ENCODE data around the gene ABAT.
"Not testable (repeated sequence)": the region's sequence is repeated elsewhere in the genome, so short reads cannot be mapped to it uniquely, and the experiment has no call there.

DNA sequence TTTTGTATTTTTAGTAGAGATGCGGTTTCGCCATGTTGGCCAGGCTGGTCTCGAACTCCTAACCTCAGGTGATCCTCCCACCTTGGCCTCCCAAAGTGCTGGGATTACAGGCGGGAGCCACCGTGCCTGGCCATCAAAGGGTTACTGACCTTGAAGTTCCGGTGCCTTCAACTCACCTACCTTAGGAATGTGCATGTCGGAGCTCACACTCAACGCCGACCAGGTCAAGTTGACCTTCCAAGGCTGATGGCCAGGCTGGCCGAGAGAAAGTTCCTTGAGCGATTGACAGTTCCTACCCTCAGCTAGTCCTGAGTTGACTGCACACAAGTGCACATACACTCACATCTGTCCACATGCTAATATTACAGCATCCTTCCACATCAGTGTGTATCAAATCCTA is 111.9 kb downstream of the ABAT start:
- TF ChIP-seq CTCF, POLR2A (IDR thresholded peaks at IDR 0.05): not testable (repeated sequence)
